Mesendoderm (in vitro differentiated cells): ENCODE results near the gene TMIE. TPM values are rescaled to one million over a fixed set of nuclear protein-coding genes. Genes with fewer than 3 reads are reported as not detected.
A peak's percentile ranks its signal among the peaks of the same experiment; 100 is the strongest.

Experiments
- DNase-seq: peaks from one replicate; pipeline ENCODE4 v3.0.0; 2013
- H2AK5ac ChIP-seq: 2 replicates; pipeline ENCODE4 v1.6.1; 2013; ENCODE audit warnings: low read length, inconsistent platforms
- H2BK120ac ChIP-seq: 2 replicates; pipeline ENCODE4 v1.6.1; 2013; ENCODE audit warnings: low read depth, mild to moderate bottlenecking, low read length, moderate library complexity, mixed read lengths
- H2BK15ac ChIP-seq: replicated peaks from 2 replicates; pipeline ENCODE4 v1.6.1; 2013; ENCODE audit warnings: low read depth, mild to moderate bottlenecking, moderate library complexity
- H2BK5ac ChIP-seq: 2 replicates; pipeline ENCODE4 v1.6.1; 2013; ENCODE audit warnings: low read length, inconsistent platforms
- H3K18ac ChIP-seq: 2 replicates; pipeline ENCODE4 v1.6.1; 2013; ENCODE audit warnings: mild to moderate bottlenecking, low read length, mixed read lengths
- H3K23ac ChIP-seq: one replicate; pipeline ENCODE4 v1.6.1; 2013; ENCODE audit warnings: low read length
- H3K27ac ChIP-seq: 2 replicates; pipeline ENCODE4 v1.5.1; 2013; ENCODE audit warnings: low read depth, mild to moderate bottlenecking, inconsistent platforms, low read length, moderate library complexity
- H3K27me3 ChIP-seq: 2 replicates; pipeline ENCODE4 v1.6.1; 2013; ENCODE audit warnings: low read length, control low read depth, mild to moderate bottlenecking, inconsistent platforms; ENCODE audit not compliant: insufficient read depth, poor library complexity
- H3K36me3 ChIP-seq: 2 replicates; pipeline ENCODE4 v1.6.1; 2013; ENCODE audit warnings: low read length, inconsistent platforms; ENCODE audit not compliant: control insufficient read depth, insufficient read depth
- H3K4ac ChIP-seq: one replicate; pipeline ENCODE4 v1.6.1; 2013; ENCODE audit warnings: low read depth, mild to moderate bottlenecking, low read length, moderate library complexity
- H3K4me1 ChIP-seq: 2 replicates; pipeline ENCODE4 v1.6.1; 2013; ENCODE audit warnings: low read depth, low read length, inconsistent platforms; ENCODE audit not compliant: control insufficient read depth
- H3K4me2 ChIP-seq: 2 replicates; pipeline ENCODE4 v1.6.1; 2013; ENCODE audit warnings: low read length
- H3K4me3 ChIP-seq: 2 replicates; pipeline ENCODE4 v1.5.1; 2013; ENCODE audit warnings: mild to moderate bottlenecking, low read length
- H3K56ac ChIP-seq: one replicate; pipeline ENCODE4 v1.6.1; 2013; ENCODE audit warnings: low read length
- H3K79me1 ChIP-seq: 2 replicates; pipeline ENCODE4 v1.6.1; 2013; ENCODE audit warnings: low read length, inconsistent platforms
- H3K79me2 ChIP-seq: 2 replicates; pipeline ENCODE4 v1.6.1; 2013; ENCODE audit warnings: mild to moderate bottlenecking, low read length; ENCODE audit not compliant: control insufficient read depth, insufficient read depth
- H3K9ac ChIP-seq: 2 replicates; pipeline ENCODE4 v1.6.1; 2013; ENCODE audit warnings: low read length, inconsistent platforms
- H4K5ac ChIP-seq: one replicate; pipeline ENCODE4 v1.6.1; 2013; ENCODE audit warnings: low read length
- H4K8ac ChIP-seq: one replicate; pipeline ENCODE4 v1.6.1; 2013; ENCODE audit warnings: low read depth, mild to moderate bottlenecking, control low read depth, low read length, moderate library complexity
- WGBS: extraction: QIAGEN DNeasy Blood & Tissue Kit; methylation state at CpG from one replicate; pipeline ENCODE4 v1.1.7; 2013; ENCODE audit warnings: low lambda C conversion rate, missing lambda C conversion rate; ENCODE audit not compliant: insufficient coverage; ENCODE audit errors: extremely low coverage; 5-methylcytosine and 5-hydroxymethylcytosine counted together
- small RNA-seq: library from polyadenylated mRNA; stranded (forward); fragments of <200 nt; extraction: miRNeasy Mini kit (QIAGEN cat#:217004); gene quantifications from one replicate; pipeline ENCODE3, GENCODE V24; 2013; ENCODE audit not compliant: insufficient read depth

The TMIE gene

DNA sequence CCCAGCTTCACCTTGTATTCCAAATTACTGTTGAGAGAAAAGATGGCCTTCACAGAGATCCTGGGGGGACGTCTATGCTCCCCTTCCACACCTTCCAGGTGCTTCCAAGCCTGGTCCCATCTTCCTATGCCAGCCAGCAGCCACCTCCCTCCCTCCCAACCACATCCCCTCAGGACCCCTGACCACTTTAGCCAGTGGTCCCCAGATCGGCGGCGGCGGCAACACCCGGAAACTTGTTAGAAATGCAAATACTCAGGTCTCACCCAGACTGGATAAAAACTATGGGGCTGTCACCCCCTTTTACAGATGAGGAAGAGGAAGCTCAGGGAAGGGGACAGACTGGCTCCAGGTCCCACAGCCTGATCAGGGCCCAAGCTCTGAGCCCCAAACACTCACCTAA is 54.5 kb downstream of the TMIE start:
- Histone ChIP-seq H2BK120ac (no peak overlapping the region), H3K23ac (no peak overlapping the region), H2BK5ac (no peak overlapping the region), H3K27me3 (no peaks in the 10 kb centered on the region), H3K9ac (no peak overlapping the region), H3K56ac (no peak overlapping the region), H2AK5ac (no peak overlapping the region), H3K18ac (no peak overlapping the region), H4K8ac (no peak overlapping the region), H3K79me1 (no peaks in the 10 kb centered on the region), H3K4ac (no peak overlapping the region), H3K4me3 (no peak overlapping the region), H3K4me2 (no peak overlapping the region), H3K36me3 (no peaks in the 10 kb centered on the region), H3K4me1 (no peaks in the 10 kb centered on the region), H2BK15ac (no peak overlapping the region), H4K5ac (no peak overlapping the region), H3K79me2 (no peaks in the 10 kb centered on the region), H3K27ac (no peak overlapping the region)
- no peak for DNase-seq
- no CpG with 5 or more reads among the region's 6 CpGs for WGBS

DNA sequence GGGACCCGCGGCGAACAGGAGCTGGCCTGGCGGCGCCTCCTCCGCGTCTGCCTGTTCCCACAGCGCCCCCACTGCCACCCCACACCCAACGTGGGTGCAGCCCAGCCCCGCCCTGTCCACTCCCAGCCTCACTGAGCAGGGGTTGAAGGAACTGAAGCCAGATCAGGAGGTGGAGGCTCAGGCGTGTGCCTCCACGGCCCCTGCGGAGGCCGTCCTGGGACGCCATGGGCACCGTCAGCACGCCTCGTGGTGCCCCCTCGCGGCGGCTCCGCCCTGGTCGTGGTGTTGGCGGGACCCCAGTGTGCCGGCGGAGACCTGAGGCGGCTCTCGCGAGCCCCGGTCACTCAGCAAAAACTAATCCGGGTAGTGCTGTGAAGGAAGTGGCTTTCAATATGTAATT is 55.5 kb downstream of the TMIE start:
- no peaks in the 10 kb centered on the region for H3K36me3 ChIP-seq
- no peak overlapping the region for H3K27ac ChIP-seq
- H2BK5ac ChIP-seq, result no peak overlapping the region
- no peak overlapping the region for H3K9ac ChIP-seq
- no peak for DNase-seq
- H3K23ac ChIP-seq, result no peak overlapping the region
- no peaks in the 10 kb centered on the region for H3K79me2 ChIP-seq
- no peaks in the 10 kb centered on the region for H3K27me3 ChIP-seq
- H3K4me1 ChIP-seq, result no peaks in the 10 kb centered on the region
- H3K18ac ChIP-seq, result no peak overlapping the region
- H3K56ac ChIP-seq, result no peak overlapping the region
- no peak overlapping the region for H3K4me2 ChIP-seq
- no peak overlapping the region for H4K8ac ChIP-seq
- no peaks in the 10 kb centered on the region for H3K79me1 ChIP-seq
- no peak overlapping the region for H2AK5ac ChIP-seq
- no peak overlapping the region for H2BK15ac ChIP-seq
- no peak overlapping the region for H2BK120ac ChIP-seq
- H3K4ac ChIP-seq, result no peak overlapping the region
- H3K4me3 ChIP-seq, result no peak overlapping the region
- no peak overlapping the region for H4K5ac ChIP-seq
- WGBS, result no CpG with 5 or more reads among the region's 31 CpGs

DNA sequence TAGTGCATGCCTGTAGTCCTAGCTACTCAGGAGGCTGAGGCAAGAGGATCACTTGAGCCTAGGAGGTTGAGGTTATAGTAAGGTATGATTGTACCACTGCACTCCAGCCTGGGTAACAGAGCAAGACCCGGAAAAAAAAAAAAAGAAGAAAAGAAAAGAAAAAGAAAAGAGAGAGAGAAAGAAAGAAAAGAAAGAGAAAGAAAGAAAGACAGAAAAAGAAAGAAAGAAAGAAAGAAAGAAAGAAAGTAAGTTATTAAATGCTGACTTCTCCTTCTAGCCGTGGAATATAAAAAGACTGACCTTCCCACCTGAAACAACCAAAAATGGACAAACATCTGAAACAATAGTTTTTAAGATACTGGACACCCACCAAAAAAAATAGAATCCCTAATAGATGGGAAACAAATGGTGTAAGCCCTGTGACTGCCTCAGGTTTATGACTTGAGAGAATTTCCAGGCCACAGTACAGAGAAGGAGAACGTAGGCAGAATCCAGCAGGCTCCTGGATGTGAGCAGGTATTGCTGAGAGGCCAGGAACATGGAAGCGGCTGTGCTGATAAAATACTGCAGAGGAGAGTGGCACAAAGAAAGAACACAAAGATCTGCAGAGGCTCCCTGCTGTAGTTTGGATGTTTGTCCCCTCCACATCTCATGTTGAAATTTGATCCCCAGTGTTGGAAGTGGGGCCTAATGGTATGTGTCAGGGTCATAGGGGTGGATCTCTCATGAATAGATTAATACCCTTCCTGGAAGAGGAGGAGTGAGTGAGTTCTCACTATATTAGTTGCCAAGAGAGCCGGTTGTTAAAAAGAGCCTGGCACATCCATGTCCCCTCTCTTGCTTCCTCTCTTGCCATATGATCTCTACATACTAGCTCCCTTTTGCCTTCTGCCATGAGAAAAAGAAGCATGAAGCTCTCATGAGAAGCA is 58.3 kb downstream of the TMIE start:
- Histone ChIP-seq H3K36me3 (no peaks in the 10 kb centered on the region), H3K79me1 (no peaks in the 10 kb centered on the region), H3K56ac (no peak overlapping the region), H3K4me3 (no peak overlapping the region), H4K8ac (no peak overlapping the region), H3K4me1 (no peaks in the 10 kb centered on the region), H3K18ac (no peak overlapping the region), H3K4me2 (no peak overlapping the region), H3K27ac (no peak overlapping the region), H3K23ac (no peak overlapping the region), H2AK5ac (no peak overlapping the region), H2BK5ac (no peak overlapping the region), H3K9ac (no peak overlapping the region), H3K27me3 (no peaks in the 10 kb centered on the region), H2BK120ac (no peak overlapping the region), H3K79me2 (no peaks in the 10 kb centered on the region), H2BK15ac (no peak overlapping the region), H3K4ac (no peak overlapping the region), H4K5ac (no peak overlapping the region)
- no CpG with 5 or more reads among the region's 5 CpGs for WGBS
- peak; percentile 20 for DNase-seq

Small RNAs within 50 kb of the gene (small RNA-seq; reads per million reads assigned to genes)
- not detected for gene PRSS45
